ENCODE results near the gene APOC1.
A peak's percentile ranks its signal among the peaks of the same experiment; 100 is the strongest.
"Not testable (repeated sequence)": the region's sequence is repeated elsewhere in the genome, so short reads cannot be mapped to it uniquely, and the experiment has no call there.

Gene APOC1

GRCh38 chr19:44914433-44915206, at the start of gene APOC1:
Gene APOC1 (plus strand): TSS chr19:44914608. CDS start chr19:44914892, 284 bp downstream.
- not testable (repeated sequence) for H3K9me3 Mint-ChIP-seq, H3K36me3 Mint-ChIP-seq
- peak; percentile 71 to 87 for DNase-seq (ENCODE audit: low spot score in 2 of 2)
- Mint-ChIP-seq H3K27ac (peak within 1 kb of the TSS; percentile 95), H3K4me1 (peaks cover 23% of the 10 kb centered on the region), H3K4me3 (peak within 1 kb of the TSS; percentile 96)
- ATAC-seq, result peak; percentile 97

- ATAC-seq, result no peak
- H3K27ac Mint-ChIP-seq, result no peak overlapping the region
- H3K4me3 Mint-ChIP-seq, result no peak overlapping the region
- H3K4me1 Mint-ChIP-seq, result peaks cover 6% of the 10 kb centered on the region
- no peak for DNase-seq (ENCODE audit: low spot score in 2 of 2)
- no peaks in the 10 kb centered on the region for H3K9me3 Mint-ChIP-seq
- H3K36me3 Mint-ChIP-seq, result no peaks in the 10 kb centered on the region
These were observed 49.1 kb upstream of the APOC1 start for GRCh38 chr19:44865196-44865767.

GRCh38 chr19:44866664-44867063, 47.7 kb upstream of the APOC1 start:
- Mint-ChIP-seq H3K4me3 (no peak overlapping the region), H3K4me1 (peaks cover 6% of the 10 kb centered on the region), H3K27ac (no peak overlapping the region), H3K36me3 (no peaks in the 10 kb centered on the region), H3K9me3 (no peaks in the 10 kb centered on the region)
- DNase-seq (ENCODE audit: low spot score in 2 of 2) (no peak), ATAC-seq (no peak)

- Mint-ChIP-seq H3K27ac (no peak overlapping the region), H3K4me3 (no peak overlapping the region), H3K4me1 (peaks cover 6% of the 10 kb centered on the region), H3K9me3 (no peaks in the 10 kb centered on the region), H3K36me3 (no peaks in the 10 kb centered on the region)
- DNase-seq (ENCODE audit: low spot score in 2 of 2) (no peak), ATAC-seq (no peak)
These were observed 46.8 kb upstream of the APOC1 start for GRCh38 chr19:44867578-44867977.

- DNase-seq (ENCODE audit: low spot score in 2 of 2) (no peak), ATAC-seq (no peak)
- Mint-ChIP-seq H3K4me1 (peaks cover 6% of the 10 kb centered on the region), H3K4me3 (no peak overlapping the region), H3K27ac (peak overlapping the region; percentile 36), H3K36me3 (no peaks in the 10 kb centered on the region), H3K9me3 (no peaks in the 10 kb centered on the region)
These were observed 44.5 kb upstream of the APOC1 start for GRCh38 chr19:44869733-44870470.

GRCh38 chr19:44871809-44872208, 42.6 kb upstream of the APOC1 start:
- DNase-seq (ENCODE audit: low spot score in 2 of 2) (no peak), ATAC-seq (no peak)
- no peak overlapping the region for H3K27ac Mint-ChIP-seq

GRCh38 chr19:44872661-44873060, 41.7 kb upstream of the APOC1 start:
- Mint-ChIP-seq H3K9me3 (no peaks in the 10 kb centered on the region), H3K27ac (no peak overlapping the region), H3K36me3 (no peaks in the 10 kb centered on the region), H3K4me3 (no peak overlapping the region), H3K4me1 (peaks cover 14% of the 10 kb centered on the region)
- ATAC-seq (no peak), DNase-seq (ENCODE audit: low spot score in 2 of 2) (no peak)

More at GRCh38 chr19:44871809-44872208, 42.6 kb upstream of the APOC1 start:
- Mint-ChIP-seq H3K9me3 (no peaks in the 10 kb centered on the region), H3K4me3 (no peak overlapping the region), H3K4me1 (peaks cover 8% of the 10 kb centered on the region), H3K36me3 (no peaks in the 10 kb centered on the region)

GRCh38 chr19:44874317-44874716, 40.1 kb upstream of the APOC1 start:
- H3K9me3 Mint-ChIP-seq, result no peaks in the 10 kb centered on the region
- peaks cover 14% of the 10 kb centered on the region for H3K4me1 Mint-ChIP-seq
- H3K27ac Mint-ChIP-seq, result no peak overlapping the region
- H3K36me3 Mint-ChIP-seq, result no peaks in the 10 kb centered on the region
- DNase-seq (ENCODE audit: low spot score in 2 of 2) (no peak), ATAC-seq (no peak)
- H3K4me3 Mint-ChIP-seq, result no peak overlapping the region

- Mint-ChIP-seq H3K36me3 (no peaks in the 10 kb centered on the region), H3K4me3 (no peak overlapping the region), H3K4me1 (peaks cover 14% of the 10 kb centered on the region), H3K27ac (peak overlapping the region; percentile 55), H3K9me3 (no peaks in the 10 kb centered on the region)
- no peak for ATAC-seq
- no peak for DNase-seq (ENCODE audit: low spot score in 2 of 2)
These were observed 38.5 kb upstream of the APOC1 start for GRCh38 chr19:44875666-44876451.

- H3K9me3 Mint-ChIP-seq, result no peaks in the 10 kb centered on the region
- peak overlapping the region; percentile 55 for H3K27ac Mint-ChIP-seq
- ATAC-seq (peak; percentile 27), DNase-seq (ENCODE audit: low spot score in 2 of 2) (no peak)
- H3K36me3 Mint-ChIP-seq, result no peaks in the 10 kb centered on the region
- H3K4me1 Mint-ChIP-seq, result peaks cover 14% of the 10 kb centered on the region
- H3K4me3 Mint-ChIP-seq, result no peak overlapping the region
These were observed 37.4 kb upstream of the APOC1 start for GRCh38 chr19:44876930-44877535.

- ATAC-seq (no peak), DNase-seq (ENCODE audit: low spot score in 2 of 2) (no peak)
- Mint-ChIP-seq H3K27ac (no peak overlapping the region), H3K4me1 (peaks cover 14% of the 10 kb centered on the region), H3K9me3 (no peaks in the 10 kb centered on the region), H3K36me3 (no peaks in the 10 kb centered on the region), H3K4me3 (no peak overlapping the region)
These were observed 36.1 kb upstream of the APOC1 start for GRCh38 chr19:44878120-44878865.

GRCh38 chr19:44879309-44880065, 34.9 kb upstream of the APOC1 start:
- DNase-seq (ENCODE audit: low spot score in 2 of 2) (no peak), ATAC-seq (no peak)
- Mint-ChIP-seq H3K4me1 (peaks cover 18% of the 10 kb centered on the region), H3K9me3 (no peaks in the 10 kb centered on the region), H3K4me3 (no peak overlapping the region), H3K27ac (no peak overlapping the region), H3K36me3 (no peaks in the 10 kb centered on the region)

GRCh38 chr19:44882063-44882462, 32.3 kb upstream of the APOC1 start:
- Mint-ChIP-seq H3K9me3 (no peaks in the 10 kb centered on the region), H3K36me3 (no peaks in the 10 kb centered on the region)
- ATAC-seq, result no peak

More at GRCh38 chr19:44882063-44882462, 32.3 kb upstream of the APOC1 start:
- no peak overlapping the region for H3K27ac Mint-ChIP-seq
- no peak overlapping the region for H3K4me3 Mint-ChIP-seq
- peaks cover 9% of the 10 kb centered on the region for H3K4me1 Mint-ChIP-seq
- no peak for DNase-seq (ENCODE audit: low spot score in 2 of 2)
